Inferior parietal cortex (tissue), 1 donor: ENCODE data around the gene SPIRE1.
A peak's percentile ranks its signal among the peaks of the same experiment; 100 is the strongest.
"Not testable (repeated sequence)": the region's sequence is repeated elsewhere in the genome, so short reads cannot be mapped to it uniquely, and the experiment has no call there.

Experiments
- DNase-seq: peaks from one replicate; pipeline ENCODE4 v3.0.0-alpha.2; 2016; ENCODE audit errors: extremely low spot score

SPIRE1 gene

GRCh38 chr18:12554796-12555388 is 103.0 kb downstream of the SPIRE1 start:
- no peak for DNase-seq

- no peak for DNase-seq
Observed at GRCh38 chr18:12552879-12553242, 105.0 kb downstream of the SPIRE1 start.

DNA sequence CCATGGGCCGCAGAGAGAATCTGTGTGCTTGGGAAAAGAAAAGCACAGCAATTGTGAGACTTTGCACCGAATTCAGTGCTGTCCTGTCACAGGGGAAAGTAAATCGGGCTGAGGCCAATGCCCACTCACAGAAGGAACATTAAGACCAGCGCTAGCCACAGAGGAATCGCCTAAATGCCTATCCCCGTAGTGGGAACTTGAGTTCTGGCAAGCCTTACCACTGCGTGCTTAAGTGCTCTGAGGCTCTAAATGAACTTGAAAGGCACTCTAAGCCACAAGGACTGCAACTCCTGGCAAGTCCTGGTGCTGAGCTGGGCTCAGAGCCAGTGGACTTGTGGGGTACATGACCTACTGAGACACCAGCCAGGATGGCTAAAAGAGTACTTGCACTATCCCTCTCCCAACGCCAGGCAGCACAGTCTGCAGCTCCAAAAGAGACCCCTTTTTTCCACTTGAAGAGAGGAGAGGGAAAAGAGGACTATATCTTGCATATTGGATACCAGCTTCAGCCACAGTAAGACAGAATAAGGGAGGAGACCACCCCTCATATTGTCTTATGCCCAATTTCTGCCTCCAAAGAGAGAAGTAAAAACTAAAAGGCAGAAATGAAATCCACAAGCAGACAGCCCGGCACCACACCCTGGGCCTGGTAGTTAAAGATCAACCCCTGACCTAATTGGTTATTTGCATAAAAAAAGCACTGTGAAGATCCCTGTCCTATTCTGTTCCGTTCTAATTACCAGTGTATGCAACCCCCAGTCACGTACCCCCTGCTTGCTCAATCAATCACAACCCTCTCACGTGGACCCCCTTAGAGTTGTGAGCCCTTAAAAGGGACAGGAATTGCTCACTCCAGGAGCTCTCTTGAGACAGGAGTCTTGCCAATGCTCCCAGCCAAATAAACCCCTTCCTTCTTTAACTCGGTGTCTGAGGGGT is 105.7 kb downstream of the SPIRE1 start:
- peak; percentile 38 for DNase-seq

DNA sequence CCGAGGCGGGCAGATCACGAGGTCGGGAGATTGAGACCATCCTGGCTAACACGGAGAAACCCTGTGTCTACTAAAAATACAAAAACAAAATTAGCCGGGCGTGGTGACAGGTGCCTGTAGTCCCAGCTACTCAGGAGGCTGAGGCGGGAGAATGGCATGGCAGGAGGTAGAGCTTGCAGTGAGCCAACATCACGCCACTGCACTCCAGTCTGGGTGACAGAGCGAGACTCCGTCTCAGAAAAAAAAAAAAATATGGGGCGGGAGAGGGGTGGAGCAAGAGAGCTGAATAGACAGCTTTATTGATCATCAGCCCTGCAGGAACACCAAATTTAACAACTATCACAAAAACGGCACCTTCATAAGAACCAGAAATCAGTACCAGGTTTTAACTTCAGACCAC is 106.4 kb downstream of the SPIRE1 start:
- not testable (repeated sequence) for DNase-seq

GRCh38 chr18:12543697-12544096 is 114.2 kb downstream of the SPIRE1 start:
- no peak for DNase-seq

DNA sequence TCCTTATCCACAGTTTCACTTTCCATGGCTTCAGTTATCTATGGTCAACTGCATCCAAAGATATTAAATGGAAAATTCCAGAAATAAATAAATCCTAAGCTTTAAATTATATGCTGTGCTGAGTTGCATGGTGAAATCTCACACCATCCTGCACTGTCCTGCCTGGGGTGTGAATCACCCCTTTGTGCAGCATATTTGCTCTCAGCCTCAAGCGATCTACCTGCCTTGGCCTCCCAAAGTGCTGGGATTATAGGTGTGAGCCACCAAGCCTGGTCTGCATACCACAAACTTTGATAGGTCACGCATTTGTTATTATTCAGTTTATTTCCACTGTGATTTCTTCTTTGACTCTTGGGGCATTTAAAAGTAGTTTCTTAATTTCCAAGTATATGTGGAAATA is 117.2 kb downstream of the SPIRE1 start:
- no peak for DNase-seq

GRCh38 chr18:12539158-12539557 is 118.7 kb downstream of the SPIRE1 start:
- DNase-seq, result not testable (repeated sequence)

- no peak for DNase-seq
Observed at GRCh38 chr18:12534820-12535219, 123.1 kb downstream of the SPIRE1 start.

GRCh38 chr18:12532661-12533060 is 125.2 kb downstream of the SPIRE1 start:
- no peak for DNase-seq

- DNase-seq, result no peak
Observed at GRCh38 chr18:12531749-12532148, 126.2 kb downstream of the SPIRE1 start.

DNA sequence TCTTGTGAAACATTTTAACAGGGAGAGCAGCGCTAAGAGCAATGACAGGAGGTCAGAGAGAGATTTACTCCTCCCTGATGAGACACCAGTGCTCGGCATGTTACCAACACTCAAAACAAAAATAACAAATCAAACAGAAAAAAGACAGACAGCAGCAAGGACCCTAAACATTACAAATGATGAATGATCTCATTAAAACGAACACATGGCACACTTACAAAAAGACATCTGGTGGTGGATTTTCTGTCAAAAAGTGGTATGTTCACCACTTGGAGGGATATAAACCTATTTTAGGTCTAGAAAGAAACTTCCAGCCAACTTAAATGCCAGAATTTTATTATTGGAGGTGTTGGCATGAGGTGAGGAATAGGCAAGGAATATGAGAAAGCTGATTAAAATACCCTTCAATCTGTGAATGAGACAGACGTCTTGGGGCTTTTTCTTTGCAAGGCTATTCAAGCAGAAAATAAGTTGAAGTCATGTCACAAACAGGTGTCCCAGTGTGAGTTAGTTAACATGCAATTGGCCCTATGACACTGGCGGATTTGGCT is 137.4 kb downstream of the SPIRE1 start:
- peak; percentile 38 for DNase-seq

DNA sequence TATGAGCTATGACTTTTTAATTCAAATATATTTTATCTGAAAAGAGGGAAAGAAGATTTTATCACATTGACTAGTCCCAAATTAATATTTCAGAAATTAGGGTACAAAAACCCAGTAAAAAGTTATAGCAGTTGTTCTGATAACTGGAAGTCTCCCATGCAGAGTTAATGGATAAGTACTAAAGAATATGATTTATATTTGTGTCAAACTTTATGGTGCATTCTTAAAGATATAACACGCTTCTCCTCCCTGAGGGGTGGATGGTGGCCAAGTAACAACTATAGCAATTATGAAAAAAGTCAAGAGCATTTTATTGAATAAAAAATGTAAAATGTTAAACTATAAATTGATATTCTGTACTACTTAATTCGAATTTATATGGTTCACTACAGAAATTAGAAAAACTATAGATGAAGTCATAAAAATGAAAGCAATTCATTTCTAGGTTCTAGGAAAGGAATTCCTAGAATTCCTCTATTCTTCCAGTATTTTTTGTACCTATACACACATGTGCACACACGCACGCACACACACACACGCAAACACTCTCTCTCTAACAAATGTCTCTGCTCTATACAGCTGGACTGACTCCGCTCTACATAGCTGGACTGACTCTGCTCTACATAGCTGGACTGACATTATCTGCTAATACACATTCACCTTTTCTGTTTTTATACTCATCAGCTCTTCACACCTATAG is 138.9 kb downstream of the SPIRE1 start:
- DNase-seq, result no peak

GRCh38 chr18:12518326-12518725 is 139.6 kb downstream of the SPIRE1 start:
- DNase-seq, result no peak

DNA sequence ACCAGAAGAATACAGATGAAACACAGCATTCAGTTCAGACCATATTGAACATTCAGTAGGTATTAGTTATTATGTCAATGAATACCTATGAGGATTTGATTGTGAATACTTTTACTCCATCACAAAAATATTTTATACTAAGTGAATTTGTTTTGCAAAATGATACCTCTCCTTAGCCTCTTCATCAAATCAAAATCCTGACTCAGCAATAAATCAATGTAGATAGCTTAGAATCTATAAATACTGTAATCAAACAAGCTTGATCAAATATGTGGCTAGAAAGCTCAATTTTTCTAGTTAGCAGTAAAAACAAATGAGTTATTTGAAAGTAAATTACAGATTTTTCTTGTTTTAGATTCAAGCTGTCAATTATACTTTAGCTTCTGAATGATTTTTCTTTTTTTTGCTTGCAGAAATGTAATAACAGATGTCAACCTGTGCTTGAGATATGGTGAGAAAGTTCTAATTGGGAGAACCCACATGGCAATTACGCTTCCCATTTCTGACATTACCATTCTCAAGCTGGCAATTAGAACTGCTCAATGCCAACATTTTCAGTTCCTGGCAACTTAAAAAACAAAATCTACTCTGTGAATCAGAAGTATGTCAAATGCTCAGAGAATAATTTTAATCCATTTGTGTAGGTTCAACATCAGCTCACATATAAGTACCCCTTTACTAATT is 140.6 kb downstream of the SPIRE1 start:
- no peak for DNase-seq

GRCh38 chr18:12516049-12516630 is 141.8 kb downstream of the SPIRE1 start:
- peak; percentile 29 for DNase-seq

GRCh38 chr18:12515550-12515949 is 142.4 kb downstream of the SPIRE1 start:
- no peak for DNase-seq

DNA sequence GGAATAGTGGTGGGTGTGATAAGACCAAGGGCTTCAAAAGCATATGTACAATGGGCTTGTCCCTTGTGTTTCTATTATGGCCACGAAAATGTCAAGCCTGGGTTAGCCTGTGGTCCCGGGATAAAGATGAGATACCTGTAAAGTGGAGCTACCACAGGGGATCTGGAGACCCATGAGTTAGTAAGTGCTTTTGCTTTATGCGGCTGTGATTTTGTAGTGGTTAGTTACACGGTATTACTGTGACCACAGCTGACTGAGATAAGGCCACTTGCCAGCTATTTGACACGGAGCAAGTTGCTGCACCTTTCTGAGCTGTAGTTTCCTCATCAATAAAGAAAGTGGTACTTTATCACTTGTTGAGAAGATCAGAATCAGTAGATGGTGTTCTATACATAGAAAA is 150.9 kb downstream of the SPIRE1 start:
- DNase-seq, result no peak

DNA sequence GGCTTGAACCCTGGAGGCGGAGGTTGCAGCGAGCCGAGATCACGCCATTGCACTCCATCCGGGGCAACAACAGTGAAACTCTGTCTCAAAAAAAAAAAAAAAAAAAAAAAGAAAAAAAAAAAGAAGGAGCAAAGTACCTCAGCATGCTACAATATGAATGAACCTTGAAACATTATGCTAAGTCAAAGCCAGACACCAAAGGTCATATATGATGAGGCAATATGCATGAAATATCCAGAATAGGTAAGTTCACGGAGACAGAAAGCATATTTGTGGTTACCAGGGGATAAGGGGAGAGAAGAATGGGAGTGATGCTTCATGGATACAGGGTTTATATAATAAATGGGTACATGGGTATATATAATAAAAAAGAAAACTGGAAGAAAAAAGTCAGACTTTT is 156.9 kb downstream of the SPIRE1 start:
- DNase-seq, result no peak

DNA sequence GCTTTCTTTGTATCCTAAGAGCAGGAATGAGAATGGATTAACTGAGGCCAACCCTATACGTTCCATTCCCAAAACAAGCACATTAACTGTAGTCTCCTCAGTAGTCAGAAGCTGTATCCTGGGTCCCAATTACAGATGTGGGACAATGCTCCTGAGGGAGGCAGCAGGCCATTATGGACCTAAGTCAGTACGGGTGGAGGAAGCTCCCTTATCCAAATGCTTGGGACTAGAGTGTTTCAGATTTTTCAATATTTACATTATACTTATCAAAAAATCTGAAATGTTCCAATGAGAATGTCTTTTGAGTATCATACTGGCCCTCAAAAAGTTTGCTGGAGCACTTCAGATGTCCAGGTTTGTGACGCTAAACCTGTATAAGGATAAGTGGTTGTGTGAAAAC is 160.1 kb downstream of the SPIRE1 start:
- DNase-seq, result no peak

GRCh38 chr18:12497296-12497695 is 160.6 kb downstream of the SPIRE1 start:
- no peak for DNase-seq

DNA sequence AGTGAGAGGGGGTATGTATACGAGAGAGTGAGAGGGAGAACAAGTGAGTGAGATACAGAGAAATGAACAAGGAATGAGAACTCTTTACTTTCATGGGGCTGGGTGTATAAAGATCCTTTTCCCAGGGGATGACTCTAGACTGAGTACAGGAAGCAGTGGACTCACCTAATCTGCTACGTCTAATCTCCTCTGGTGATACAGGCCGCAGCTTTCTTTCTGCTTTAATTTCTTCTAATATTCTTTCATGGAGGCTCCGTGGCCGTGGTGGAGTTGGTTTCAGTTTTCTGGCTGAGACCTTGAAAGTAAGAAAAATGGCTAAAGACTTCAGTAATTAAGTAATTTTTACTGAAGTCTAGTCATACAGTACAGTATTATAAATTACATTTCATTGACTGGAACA is 165.0 kb downstream of the SPIRE1 start:
- no peak for DNase-seq
